GM12865 (cell line): ENCODE results near the gene LY6G5C.
"Not testable (repeated sequence)": the region's sequence is repeated elsewhere in the genome, so short reads cannot be mapped to it uniquely, and the experiment has no call there.

Experiments used
- DNase-seq: peaks from one replicate; pipeline ENCODE4 v3.0.0; 2010; ENCODE audit warnings: low read depth
- H3K4me3 ChIP-seq: 2 replicates; pipeline ENCODE4 v1.5.1; 2011; ENCODE audit warnings: mild to moderate bottlenecking, low read depth, low read length, control low read depth
- CTCF ChIP-seq: IDR thresholded peaks from 2 replicates; pipeline ENCODE4 v1.5.1; 2011; ENCODE audit warnings: low read length, control low read depth, low read depth, inconsistent platforms; ENCODE audit not compliant: insufficient read depth; ENCODE audit errors: missing control alignments

Gene LY6G5C

GRCh38 chr6:31713465-31713864 lies 32.6 kb upstream of the LY6G5C start:
- no peak for TF ChIP-seq CTCF
- no peak for DNase-seq
- no peak overlapping the region for H3K4me3 ChIP-seq

- H3K4me3 ChIP-seq = no peak overlapping the region
- no peak for DNase-seq
- TF ChIP-seq CTCF = peak; percentile 21
These were observed 31.4 kb upstream of the LY6G5C start for GRCh38 chr6:31712296-31712695.

GRCh38 chr6:31711233-31711632 lies 30.4 kb upstream of the LY6G5C start:
- no peak for TF ChIP-seq CTCF
- DNase-seq = no peak
- no peak overlapping the region for H3K4me3 ChIP-seq

- H3K4me3 ChIP-seq = no peak overlapping the region
- no peak for DNase-seq
- TF ChIP-seq CTCF = no peak
These were observed 29.8 kb upstream of the LY6G5C start for GRCh38 chr6:31710523-31711219.

GRCh38 chr6:31709157-31709556 lies 28.3 kb upstream of the LY6G5C start:
- not testable (repeated sequence) for H3K4me3 ChIP-seq, DNase-seq

GRCh38 chr6:31708224-31708623 lies 27.4 kb upstream of the LY6G5C start:
- TF ChIP-seq CTCF = no peak
- no peak overlapping the region for H3K4me3 ChIP-seq
- DNase-seq = no peak

GRCh38 chr6:31707701-31708100 lies 26.8 kb upstream of the LY6G5C start:
- no peak for TF ChIP-seq CTCF
- H3K4me3 ChIP-seq = no peak overlapping the region
- DNase-seq = no peak
